Transverse colon (tissue), 4 donors: ENCODE data around the gene ADIPOQ. TPM values are rescaled to one million over a fixed set of nuclear protein-coding genes. Genes with fewer than 3 reads are reported as not detected.
"Not testable (repeated sequence)": the region's sequence is repeated elsewhere in the genome, so short reads cannot be mapped to it uniquely, and the experiment has no call there.

Experiments used
- DNase-seq: peaks from one replicate; pipeline ENCODE4 v3.0.0-alpha.2; 2019
- H3K27ac ChIP-seq, 4 donors: fragments of 200-600 bp; sonication (generic); 2 replicates each; pipeline ENCODE4 v1.5.1; 2016 to 2018; ENCODE audit warnings: inconsistent platforms in 4 of 4
- H3K27me3 ChIP-seq: fragments of 200-600 bp; sonication (generic); 2 replicates; pipeline ENCODE4 v1.5.1; 2017; ENCODE audit warnings: inconsistent platforms
- H3K36me3 ChIP-seq, 4 donors: fragments of 200-600 bp; sonication (generic); 2 replicates each; pipeline ENCODE4 v1.5.1; 2017 to 2019; ENCODE audit warnings: inconsistent platforms in 4 of 4
- H3K4me1 ChIP-seq, 4 donors: fragments of 200-600 bp; sonication (generic); 2 replicates each; pipeline ENCODE4 v1.5.1; 2017 to 2020; ENCODE audit warnings: inconsistent platforms in 4 of 4
- H3K4me3 ChIP-seq, 4 donors: fragments of 200-600 bp; sonication (generic); 1 replicate in 1 of 4; 2 replicates in 3 of 4; pipeline versions ENCODE4 v1.5.1 to v1.6.1; 2017 to 2019; ENCODE audit warnings: inconsistent platforms in 4 of 4
- H3K9me3 ChIP-seq, 2 donors: fragments of 200-600 bp; sonication (generic); 2 replicates each; pipeline ENCODE4 v1.5.1; 2017 to 2019; ENCODE audit warnings: inconsistent platforms in 2 of 2
- EP300 ChIP-seq: sonication (generic); formaldehyde crosslinking; IDR thresholded peaks from one replicate; pipeline ENCODE4 v1.6.1; 2017; ENCODE audit warnings: antibody characterized with exemption, low read depth
- POLR2A ChIP-seq: fragments of 450-650 bp; IDR thresholded peaks from one replicate; pipeline ENCODE4 v1.6.1; 2016; ENCODE audit warnings: antibody characterized with exemption, mild to moderate bottlenecking, moderate library complexity
- POLR2AphosphoS5 ChIP-seq, 3 donors: sonication (generic); formaldehyde crosslinking; IDR thresholded peaks; one replicate each; pipeline ENCODE4 v1.6.1; 2016; ENCODE audit warnings: antibody characterized with exemption in 3 of 3
- WGBS, 2 donors: methylation state at CpG; one replicate each; pipeline ENCODE4 v1.1.5; 2018; ENCODE audit warnings: low coverage in 1 of 2; 5-methylcytosine and 5-hydroxymethylcytosine counted together
- in situ Hi-C, 4 donors: fragments of 200-750 bp; cut with MboI; loops; one replicate each; pipeline versions ENCODE4 v1.15.0 to v1.15.1; 2017; ENCODE audit warnings: low sequenced_read_pairs in 3 of 4, low pct_ligation_motif_present in 1 of 4, low pct_unique_long_range_greater_than_20kb in 1 of 4
- intact Hi-C: fragments of 100-400 bp; cut with DNase I; formaldehyde crosslinking; loops from one replicate; pipeline ENCODE4 v1.15.1; 2023; ENCODE audit warnings: low total_unique reads
- total RNA-seq, 4 donors: library from RNA; depleted of rRNA; stranded (reverse); fragments of >200 nt; gene quantifications; one replicate each; pipeline ENCODE4 v1.1.0, GENCODE V29; 2016
- TF ChIP-seq, protein P1 (sequence below), 5 experiments: fragments of 200-600 bp in 3 of 5; fragments of 450-650 bp in 2 of 5; sonication (generic) in 3 of 5; IDR thresholded peaks; 1 replicate in 2 of 5; 2 replicates in 3 of 5; pipeline ENCODE4 v1.5.1; 2016 to 2017; ENCODE audit warnings: antibody characterized with exemption in 5 of 5, inconsistent platforms in 3 of 5, mild to moderate bottlenecking in 2 of 5, moderate library complexity in 1 of 5

ADIPOQ gene
- total RNA-seq, 4 donors from 2014 or later = 4.6 to 11.7 (median 7.5) TPM; not detected in 1

DNA sequence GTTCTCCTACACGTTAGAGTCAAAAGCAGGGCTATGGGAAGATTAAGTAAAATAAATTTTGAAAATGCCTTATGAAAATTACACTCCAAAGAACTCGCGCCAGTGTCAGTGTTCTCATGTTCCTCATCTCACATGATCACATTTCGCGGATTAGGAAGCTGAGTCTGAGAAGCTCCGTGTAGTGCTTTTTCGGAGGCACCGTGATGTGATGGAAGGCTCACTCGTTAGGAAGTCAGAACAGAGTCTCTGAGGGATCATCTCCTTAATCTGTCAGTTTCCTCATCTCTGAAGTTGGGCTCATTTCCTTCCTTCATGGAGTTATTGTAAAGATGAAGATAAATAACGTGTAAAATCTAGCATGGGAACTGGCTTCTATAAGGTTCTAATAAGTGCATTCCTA, 3.2 kb downstream of the ADIPOQ start:
- in situ Hi-C loops (loop anchor here (5.0 to 25.0 kb wide), 3 partner anchors 317 to 319 kb away; no protein-coding TSS in a partner anchor), intact Hi-C loops (loop anchor here (10.0 kb wide), 1 partner anchor 319 kb away; no protein-coding TSS in a partner anchor)
- 73 to 83% methylated on average over 9 to 10 of the region's 10 CpGs for WGBS, 2 donors
- no peak for DNase-seq
- H3K27me3 ChIP-seq = peaks cover 19% of the 10 kb centered on the region
- no peaks in the 10 kb centered on the region for H3K36me3 ChIP-seq
- H3K4me3 ChIP-seq = no peak overlapping the region
- no peaks in the 10 kb centered on the region for H3K9me3 ChIP-seq
- TF ChIP-seq POLR2A (no peak), EP300 (no peak), POLR2AphosphoS5 (IDR thresholded peaks at IDR 0.05) (no peak)
- TF ChIP-seq, protein P1, sequence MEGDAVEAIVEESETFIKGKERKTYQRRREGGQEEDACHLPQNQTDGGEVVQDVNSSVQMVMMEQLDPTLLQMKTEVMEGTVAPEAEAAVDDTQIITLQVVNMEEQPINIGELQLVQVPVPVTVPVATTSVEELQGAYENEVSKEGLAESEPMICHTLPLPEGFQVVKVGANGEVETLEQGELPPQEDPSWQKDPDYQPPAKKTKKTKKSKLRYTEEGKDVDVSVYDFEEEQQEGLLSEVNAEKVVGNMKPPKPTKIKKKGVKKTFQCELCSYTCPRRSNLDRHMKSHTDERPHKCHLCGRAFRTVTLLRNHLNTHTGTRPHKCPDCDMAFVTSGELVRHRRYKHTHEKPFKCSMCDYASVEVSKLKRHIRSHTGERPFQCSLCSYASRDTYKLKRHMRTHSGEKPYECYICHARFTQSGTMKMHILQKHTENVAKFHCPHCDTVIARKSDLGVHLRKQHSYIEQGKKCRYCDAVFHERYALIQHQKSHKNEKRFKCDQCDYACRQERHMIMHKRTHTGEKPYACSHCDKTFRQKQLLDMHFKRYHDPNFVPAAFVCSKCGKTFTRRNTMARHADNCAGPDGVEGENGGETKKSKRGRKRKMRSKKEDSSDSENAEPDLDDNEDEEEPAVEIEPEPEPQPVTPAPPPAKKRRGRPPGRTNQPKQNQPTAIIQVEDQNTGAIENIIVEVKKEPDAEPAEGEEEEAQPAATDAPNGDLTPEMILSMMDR (IDR thresholded peaks at IDR 0.05) = no peak
- H3K4me1 ChIP-seq = no peaks in the 10 kb centered on the region
- H3K27ac ChIP-seq = no peak overlapping the region

DNA sequence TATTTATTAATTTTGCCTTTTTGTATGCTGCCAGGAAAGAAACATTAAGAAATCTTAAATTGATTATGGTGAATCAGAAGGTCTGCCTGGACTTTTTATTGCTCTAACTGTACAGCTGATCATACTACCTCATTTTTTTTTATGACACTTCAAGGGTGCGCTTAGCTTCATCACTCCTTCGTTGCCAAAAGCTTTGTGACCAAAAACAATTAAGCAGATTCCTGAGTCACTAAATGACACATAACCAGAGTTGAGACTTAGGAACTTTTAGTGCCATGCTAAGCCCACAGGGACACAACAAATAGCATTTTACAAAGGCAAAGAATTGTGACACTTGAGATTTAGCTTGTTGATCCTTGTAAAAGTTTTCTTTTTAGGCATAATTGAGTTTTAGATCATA, 4.9 kb downstream of the ADIPOQ start:
- in situ Hi-C loops = loop anchor here (5.0 to 25.0 kb wide), 3 partner anchors 315 to 317 kb away; no protein-coding TSS in a partner anchor
- no peak overlapping the region for H3K27ac ChIP-seq

DNA sequence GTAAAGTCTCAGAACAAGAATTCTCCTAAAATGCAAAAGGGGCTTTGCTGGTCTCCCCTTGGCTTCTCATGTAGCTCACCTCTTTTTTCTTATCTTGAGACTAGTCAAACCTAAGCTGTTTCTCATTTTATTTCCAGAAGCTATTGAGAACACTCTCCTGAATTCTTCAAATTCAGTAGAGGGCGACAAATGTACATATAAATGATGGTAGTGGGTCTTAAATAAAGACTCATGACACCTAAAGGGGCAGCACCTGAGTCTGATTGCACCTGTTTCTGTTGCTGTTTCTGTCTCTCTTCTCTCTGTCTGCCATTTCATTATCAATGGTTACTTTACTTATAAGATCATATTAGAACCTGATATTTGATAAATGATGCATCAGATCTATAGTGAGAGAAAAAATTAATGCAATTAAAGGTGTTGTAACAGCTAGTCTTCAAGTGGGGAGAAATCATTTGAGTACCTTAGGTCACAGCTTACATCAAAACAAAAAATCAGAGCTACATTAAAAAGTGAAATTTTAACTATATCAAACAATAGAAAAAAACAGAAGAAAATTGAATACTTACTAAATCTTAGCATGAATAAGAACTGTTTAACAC, 7.0 kb downstream of the ADIPOQ start:
- H3K27ac ChIP-seq = no peak overlapping the region
- DNase-seq = no peak
- peaks cover 19% of the 10 kb centered on the region for H3K27me3 ChIP-seq
- no peaks in the 10 kb centered on the region for H3K36me3 ChIP-seq
- H3K4me3 ChIP-seq = no peak overlapping the region
- no peaks in the 10 kb centered on the region for H3K9me3 ChIP-seq
- in situ Hi-C loops = loop anchor here (5.0 to 25.0 kb wide), 3 partner anchors 313 to 315 kb away; no protein-coding TSS in a partner anchor
- 9% methylated on average over 1 of the region's 1 CpG for WGBS, 2 donors
- no peaks in the 10 kb centered on the region for H3K4me1 ChIP-seq
- TF ChIP-seq POLR2AphosphoS5 (IDR thresholded peaks at IDR 0.05) = no peak
- TF ChIP-seq, protein P1 (IDR thresholded peaks at IDR 0.05) = peak in 3 of 5 experiments; percentile 17 to 28 (median 20)
- no peak for TF ChIP-seq EP300
- intact Hi-C loops = loop anchor here (10.0 kb wide), 1 partner anchor 315 kb away; no protein-coding TSS in a partner anchor

More for the DNA sequence above, 4.9 kb downstream of the ADIPOQ start:
- H3K4me1 ChIP-seq = no peaks in the 10 kb centered on the region
- 13 to 54% methylated on average over 2 of the region's 2 CpGs for WGBS, 2 donors
- TF ChIP-seq POLR2A (no peak), EP300 (no peak), POLR2AphosphoS5 (IDR thresholded peaks at IDR 0.05) (no peak)
- TF ChIP-seq, protein P1 (IDR thresholded peaks at IDR 0.05) = no peak
- H3K36me3 ChIP-seq = no peaks in the 10 kb centered on the region
- DNase-seq = no peak
- intact Hi-C loops = loop anchor here (10.0 kb wide), 1 partner anchor 317 kb away; no protein-coding TSS in a partner anchor
- H3K9me3 ChIP-seq = no peaks in the 10 kb centered on the region
- no peak overlapping the region for H3K4me3 ChIP-seq
- H3K27me3 ChIP-seq = peaks cover 19% of the 10 kb centered on the region

DNA sequence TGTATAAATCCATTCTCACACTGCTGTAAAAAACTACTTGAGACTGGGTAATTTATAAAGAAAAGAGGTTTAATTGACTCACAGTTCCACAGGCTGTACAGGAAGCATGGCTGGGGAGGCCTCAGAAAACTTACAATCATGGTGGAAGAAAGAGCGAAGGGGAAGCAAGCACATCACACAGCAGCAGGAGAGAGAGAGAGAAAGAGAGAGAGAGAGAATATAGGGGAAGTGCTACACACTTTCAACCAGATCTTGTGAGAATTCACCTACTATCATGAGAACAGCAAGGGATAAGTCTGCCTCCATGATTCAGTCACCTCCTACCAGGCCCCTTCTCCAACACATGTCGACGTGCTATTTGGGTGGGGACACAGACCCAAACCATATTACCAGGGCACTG, 9.3 kb downstream of the ADIPOQ start:
- DNase-seq, intact Hi-C loops, in situ Hi-C loops, H3K4me1 ChIP-seq, H3K9me3 ChIP-seq, H3K36me3 ChIP-seq, H3K4me3 ChIP-seq, H3K27ac ChIP-seq: not testable (repeated sequence)
- WGBS, 2 donors = 88 to 100% methylated on average over 2 to 3 of the region's 3 CpGs
- H3K27me3 ChIP-seq = peaks cover 11% of the 10 kb centered on the region
